Mesenchymal stem cell (in vitro differentiated cells and primary cell): ENCODE results near the gene KIAA0753.

Source experiments
- DNase-seq: peaks from one replicate; pipeline ENCODE4 v3.0.0-alpha.2; 2013
- H2AFZ ChIP-seq: one replicate; pipeline ENCODE4 v1.6.1; 2013; ENCODE audit warnings: low read depth, mild to moderate bottlenecking, control low read depth, inconsistent platforms, low read length, moderate library complexity
- H2AK5ac ChIP-seq: 2 replicates; pipeline ENCODE4 v1.6.1; 2013; ENCODE audit warnings: low read length, moderate library complexity, mild to moderate bottlenecking, inconsistent platforms; ENCODE audit not compliant: severe bottlenecking
- H2BK120ac ChIP-seq: one replicate; pipeline ENCODE4 v1.6.1; 2013; ENCODE audit warnings: low read depth, mild to moderate bottlenecking, inconsistent platforms, low read length, moderate library complexity
- H2BK12ac ChIP-seq, 2 experiments: one replicate each; pipeline ENCODE4 v1.6.1; 2013; ENCODE audit warnings: inconsistent platforms in 2 of 2, low read length in 2 of 2, mild to moderate bottlenecking in 2 of 2, moderate library complexity in 2 of 2, control low read depth in 1 of 2
- H2BK15ac ChIP-seq: one replicate; pipeline ENCODE4 v1.6.1; 2013; ENCODE audit warnings: mild to moderate bottlenecking, low read depth, inconsistent platforms; ENCODE audit not compliant: poor library complexity, severe bottlenecking
- H2BK5ac ChIP-seq: 2 replicates; pipeline ENCODE4 v1.6.1; 2013; ENCODE audit warnings: low read depth, mild to moderate bottlenecking, low read length, control low read depth, inconsistent platforms; ENCODE audit not compliant: poor library complexity, severe bottlenecking
- H3K14ac ChIP-seq, 2 experiments: one replicate each; pipeline ENCODE4 v1.6.1; 2013; ENCODE audit warnings: inconsistent platforms in 2 of 2, low read length in 2 of 2, control low read depth in 1 of 2, mild to moderate bottlenecking in 1 of 2, moderate library complexity in 1 of 2
- H3K18ac ChIP-seq, 2 experiments: one replicate each; pipeline ENCODE4 v1.6.1; 2013; ENCODE audit warnings: inconsistent platforms in 2 of 2, low read length in 2 of 2, control low read depth in 1 of 2, low read depth in 1 of 2, mild to moderate bottlenecking in 1 of 2
- H3K23ac ChIP-seq, 2 experiments: one replicate each; pipeline ENCODE4 v1.6.1; 2013; ENCODE audit warnings: inconsistent platforms in 2 of 2, low read length in 2 of 2, mild to moderate bottlenecking in 2 of 2, moderate library complexity in 2 of 2, control low read depth in 1 of 2
- H3K27ac ChIP-seq: 2 replicates; pipeline ENCODE4 v1.5.1; 2013; ENCODE audit warnings: mild to moderate bottlenecking, moderate library complexity, low read length, control low read depth, inconsistent platforms; ENCODE audit not compliant: poor library complexity, severe bottlenecking
- H3K27me3 ChIP-seq, 2 experiments: 2 replicates each; pipeline versions ENCODE4 v1.6.1 to v1.7.0; 2013; ENCODE audit warnings: low read length in 2 of 2, mild to moderate bottlenecking in 2 of 2, moderate library complexity in 2 of 2, control low read depth in 1 of 2, inconsistent platforms in 1 of 2; ENCODE audit not compliant: control insufficient read depth in 1 of 2, insufficient read depth in 1 of 2
- H3K36me3 ChIP-seq, 2 experiments: 2 replicates each; pipeline versions ENCODE4 v1.6.1 to v1.7.0; 2013; ENCODE audit warnings: low read length in 2 of 2, control low read depth in 1 of 2, inconsistent platforms in 1 of 2, low read depth in 1 of 2, mild to moderate bottlenecking in 1 of 2; ENCODE audit not compliant: insufficient read depth in 2 of 2, control insufficient read depth in 1 of 2
- H3K4ac ChIP-seq, 2 experiments: one replicate each; pipeline ENCODE4 v1.6.1; 2013; ENCODE audit warnings: inconsistent platforms in 2 of 2, low read length in 2 of 2, mild to moderate bottlenecking in 2 of 2, moderate library complexity in 2 of 2, control low read depth in 1 of 2, low read depth in 1 of 2
- H3K4me1 ChIP-seq: 2 replicates; pipeline ENCODE4 v1.6.1; 2013; ENCODE audit warnings: low read depth, low read length, control low read depth; ENCODE audit not compliant: control insufficient read depth, insufficient read depth
- H3K4me2 ChIP-seq: 2 replicates; pipeline ENCODE4 v1.6.1; 2013; ENCODE audit warnings: low read length, mild to moderate bottlenecking, inconsistent platforms; ENCODE audit not compliant: poor library complexity, severe bottlenecking
- H3K4me3 ChIP-seq, 2 experiments: 2 replicates each; pipeline versions ENCODE4 v1.5.1 to v1.7.0; 2013; ENCODE audit warnings: low read length in 2 of 2, mild to moderate bottlenecking in 2 of 2, control low read depth in 1 of 2, low read depth in 1 of 2; ENCODE audit not compliant: insufficient read depth in 1 of 2
- H3K79me1 ChIP-seq: replicated peaks from 2 replicates; pipeline ENCODE4 v1.6.1; 2013; ENCODE audit warnings: mild to moderate bottlenecking, control low read depth, low read length, inconsistent platforms; ENCODE audit not compliant: poor library complexity, severe bottlenecking
- H3K9ac ChIP-seq: 2 replicates; pipeline ENCODE4 v1.7.0; 2013; ENCODE audit warnings: mild to moderate bottlenecking, low read length, moderate library complexity
- H3K9me3 ChIP-seq: 2 replicates; pipeline ENCODE4 v1.7.0; 2013; ENCODE audit warnings: mild to moderate bottlenecking, low read length; ENCODE audit not compliant: control insufficient read depth
- H4K8ac ChIP-seq: one replicate; pipeline ENCODE4 v1.6.1; 2013; ENCODE audit warnings: inconsistent platforms, mild to moderate bottlenecking, low read length, moderate library complexity
- H4K91ac ChIP-seq: one replicate; pipeline ENCODE4 v1.6.1; 2013; ENCODE audit warnings: mild to moderate bottlenecking, low read length, inconsistent platforms
- WGBS: methylation state at CpG from one replicate; pipeline ENCODE4 v1.1.7; 2013; ENCODE audit warnings: mixed read lengths; 5-methylcytosine and 5-hydroxymethylcytosine counted together

The KIAA0753 gene

GRCh38 chr17:6608321-6608720, 32.2 kb downstream of the KIAA0753 start:
- 67% methylated on average over 2 of the region's 3 CpGs for WGBS
- no peak overlapping the region for H2AFZ ChIP-seq
- no peak for DNase-seq
- H4K8ac ChIP-seq = no peak overlapping the region
- no peak overlapping the region for H3K4ac ChIP-seq
- H2AK5ac ChIP-seq = no peak overlapping the region
- H2BK12ac ChIP-seq = no peak overlapping the region
- H3K14ac ChIP-seq = no peak overlapping the region
- H3K27ac ChIP-seq = no peak overlapping the region
- H2BK5ac ChIP-seq = no peak overlapping the region
- H3K36me3 ChIP-seq = peaks cover 18 to 85% of the 10 kb centered on the region in 2 experiments
- no peaks in the 10 kb centered on the region for H3K27me3 ChIP-seq
- no peak overlapping the region for H3K9ac ChIP-seq
- H3K9me3 ChIP-seq = no peaks in the 10 kb centered on the region
- H2BK15ac ChIP-seq = no peak overlapping the region
- no peak overlapping the region for H3K23ac ChIP-seq
- no peaks in the 10 kb centered on the region for H3K4me1 ChIP-seq
- no peak overlapping the region for H3K4me2 ChIP-seq
- H4K91ac ChIP-seq = no peak overlapping the region
- H3K4me3 ChIP-seq = no peak overlapping the region
- peaks cover 22% of the 10 kb centered on the region for H3K79me1 ChIP-seq
- H2BK120ac ChIP-seq = no peak overlapping the region
- no peak overlapping the region for H3K18ac ChIP-seq

GRCh38 chr17:6605142-6605541, 35.4 kb downstream of the KIAA0753 start:
- peaks cover 33% of the 10 kb centered on the region for H3K79me1 ChIP-seq
- H3K4me1 ChIP-seq = no peaks in the 10 kb centered on the region
- 96% methylated on average over 6 of the region's 6 CpGs for WGBS

GRCh38 chr17:6603744-6604325, 36.7 kb downstream of the KIAA0753 start:
- Histone ChIP-seq H2BK5ac (no peak overlapping the region), H2AFZ (no peak overlapping the region), H3K4me1 (no peaks in the 10 kb centered on the region), H3K27me3 (no peaks in the 10 kb centered on the region), H3K9ac (no peak overlapping the region), H3K36me3 (peaks cover 22 to 91% of the 10 kb centered on the region in 2 experiments), H3K14ac (no peak overlapping the region), H3K4me3 (no peak overlapping the region), H2BK120ac (no peak overlapping the region), H3K9me3 (no peaks in the 10 kb centered on the region), H3K18ac (no peak overlapping the region), H2AK5ac (no peak overlapping the region), H4K8ac (no peak overlapping the region), H3K27ac (no peak overlapping the region), H3K79me1 (peaks cover 29% of the 10 kb centered on the region), H3K23ac (no peak overlapping the region), H3K4me2 (no peak overlapping the region), H2BK12ac (no peak overlapping the region), H4K91ac (no peak overlapping the region), H3K4ac (no peak overlapping the region), H2BK15ac (no peak overlapping the region)
- no peak for DNase-seq
- 91% methylated on average over 3 of the region's 3 CpGs for WGBS

More at GRCh38 chr17:6605142-6605541, 35.4 kb downstream of the KIAA0753 start:
- no peak overlapping the region for H2BK5ac ChIP-seq
- H4K91ac ChIP-seq = no peak overlapping the region
- H2BK120ac ChIP-seq = no peak overlapping the region
- no peak overlapping the region for H3K23ac ChIP-seq
- no peak overlapping the region for H2AFZ ChIP-seq
- no peaks in the 10 kb centered on the region for H3K9me3 ChIP-seq
- no peak for DNase-seq
- H2AK5ac ChIP-seq = no peak overlapping the region
- peaks cover 24 to 91% of the 10 kb centered on the region in 2 experiments for H3K36me3 ChIP-seq
- no peak overlapping the region for H2BK12ac ChIP-seq
- no peak overlapping the region for H2BK15ac ChIP-seq
- no peak overlapping the region for H3K9ac ChIP-seq
- H4K8ac ChIP-seq = no peak overlapping the region
- H3K4me3 ChIP-seq = no peak overlapping the region
- no peak overlapping the region for H3K27ac ChIP-seq
- H3K4ac ChIP-seq = no peak overlapping the region
- H3K18ac ChIP-seq = no peak overlapping the region
- H3K4me2 ChIP-seq = no peak overlapping the region
- H3K27me3 ChIP-seq = no peaks in the 10 kb centered on the region
- no peak overlapping the region for H3K14ac ChIP-seq

- H2AFZ ChIP-seq = no peak overlapping the region
- H3K4me1 ChIP-seq = no peaks in the 10 kb centered on the region
- no peak overlapping the region for H4K8ac ChIP-seq
- no peaks in the 10 kb centered on the region for H3K9me3 ChIP-seq
- H4K91ac ChIP-seq = no peak overlapping the region
- no peak overlapping the region for H3K23ac ChIP-seq
- H2BK120ac ChIP-seq = no peak overlapping the region
- H3K14ac ChIP-seq = no peak overlapping the region
- no peak overlapping the region for H2BK15ac ChIP-seq
- H3K4ac ChIP-seq = no peak overlapping the region
- H3K4me3 ChIP-seq = no peak overlapping the region
- no peak overlapping the region for H2BK5ac ChIP-seq
- 100% methylated on average over 2 of the region's 2 CpGs for WGBS
- H3K9ac ChIP-seq = no peak overlapping the region
- no peaks in the 10 kb centered on the region for H3K27me3 ChIP-seq
- no peak for DNase-seq
- H3K4me2 ChIP-seq = no peak overlapping the region
- peaks cover 29% of the 10 kb centered on the region for H3K79me1 ChIP-seq
- H3K27ac ChIP-seq = no peak overlapping the region
- H3K36me3 ChIP-seq = peaks cover 20 to 91% of the 10 kb centered on the region in 2 experiments
- H3K18ac ChIP-seq = no peak overlapping the region
- H2AK5ac ChIP-seq = no peak overlapping the region
- no peak overlapping the region for H2BK12ac ChIP-seq
Measured at GRCh38 chr17:6602141-6602540, 38.4 kb downstream of the KIAA0753 start.
